ENCODE results near the gene PITX3.

PITX3 gene

GRCh38 chr10:102185272-102185671 is 56.0 kb downstream of the PITX3 start:
- TF ChIP-seq CTCF (conservative IDR thresholded peaks at IDR 0.05; ENCODE audit: low read depth, low read length): no peak
- DNase-seq (ENCODE audit: low read depth): no peak
- H3K4me3 ChIP-seq (ENCODE audit: low read length): no peak overlapping the region

- H3K4me3 ChIP-seq (ENCODE audit: low read length): no peak overlapping the region
- TF ChIP-seq CTCF (conservative IDR thresholded peaks at IDR 0.05; ENCODE audit: low read depth, low read length): no peak
- DNase-seq (ENCODE audit: low read depth): no peak
These were observed 56.7 kb downstream of the PITX3 start for GRCh38 chr10:102184606-102185005.

Measured in retinal pigment epithelial cell (primary cell).